Heart left ventricle (tissue), 16 donors: ENCODE measurements around the gene MAGI2. TPM values are rescaled to one million over a fixed set of nuclear protein-coding genes. Genes with fewer than 3 reads are reported as not detected.
A peak's percentile ranks its signal among the peaks of the same experiment; 100 is the strongest.

ENCODE experiments used
- ATAC-seq, 4 donors: fragments of 200-7000 bp; cut with Tn5 transposase; one replicate each; pipeline ENCODE4 v1.9.1; 2020 to 2022; ENCODE audit warnings: moderate library complexity in 4 of 4, mild to moderate bottlenecking in 3 of 4, moderate number of reproducible peaks in 1 of 4
- DNase-seq, 5 donors: peaks; one replicate each; pipeline ENCODE4 v3.0.0-alpha.2; 2020
- H3K27ac ChIP-seq, 12 donors: fragments of 200-600 bp; sonication (generic) in 4 of 12; one replicate each; pipeline versions ENCODE4 v1.5.0 to v1.8.0; 2016 to 2022; ENCODE audit warnings: mild to moderate bottlenecking in 2 of 12
- H3K27me3 ChIP-seq, 9 donors: fragments of 200-600 bp; sonication (generic) in 2 of 9; one replicate each; pipeline versions ENCODE4 v1.5.1 to v1.8.0; 2016 to 2022; ENCODE audit warnings: mild to moderate bottlenecking in 3 of 9
- H3K36me3 ChIP-seq, 9 donors: fragments of 200-600 bp; sonication (generic) in 2 of 9; one replicate each; pipeline versions ENCODE4 v1.5.0 to v1.8.0; 2018 to 2022; ENCODE audit warnings: mild to moderate bottlenecking in 2 of 9
- H3K4me1 ChIP-seq, 12 donors: fragments of 200-600 bp; sonication (generic) in 4 of 12; one replicate each; pipeline versions ENCODE4 v1.5.0 to v1.8.0; 2016 to 2022; ENCODE audit warnings: mild to moderate bottlenecking in 3 of 12
- H3K4me3 ChIP-seq, 12 donors: fragments of 200-600 bp; sonication (generic) in 4 of 12; one replicate each; pipeline versions ENCODE4 v1.5.0 to v1.8.0; 2017 to 2022; ENCODE audit warnings: mild to moderate bottlenecking in 9 of 12, moderate library complexity in 4 of 12
- H3K9me3 ChIP-seq, 12 donors: fragments of 200-600 bp; sonication (generic) in 4 of 12; one replicate each; pipeline versions ENCODE4 v1.5.0 to v1.8.0; 2016 to 2022; ENCODE audit warnings: mild to moderate bottlenecking in 1 of 12
- CTCF ChIP-seq, 12 donors: fragments of 200-600 bp; sonication (generic) in 4 of 12; IDR thresholded peaks; one replicate each; pipeline versions ENCODE4 v1.5.0 to v1.8.0; 2018 to 2022; ENCODE audit warnings: antibody characterized with exemption in 12 of 12, mild to moderate bottlenecking in 5 of 12
- POLR2A ChIP-seq, 2 donors: fragments of 450-650 bp; IDR thresholded peaks; one replicate each; pipeline ENCODE4 v1.6.1; 2017; ENCODE audit warnings: antibody characterized with exemption in 2 of 2, mild to moderate bottlenecking in 2 of 2, moderate library complexity in 2 of 2
- WGBS, 4 donors: extraction: QIAGEN DNeasy Blood & Tissue Kit in 2 of 4; methylation state at CpG; one replicate each; pipeline versions ENCODE4 v1.1.5 to v1.1.7; 2013 to 2018; 5-methylcytosine and 5-hydroxymethylcytosine counted together
- intact Hi-C, 10 donors: fragments of 100-400 bp; cut with DNase I; formaldehyde crosslinking; loops; one replicate each; pipeline versions ENCODE4 v1.11.1 to v1.14.2; 2022
- polyA plus RNA-seq, 2 donors: library from polyadenylated mRNA; stranded (reverse); fragments of 200-250 nt; gene quantifications; one replicate each; pipeline ENCODE4 v1.2.3, GENCODE V29; 2013
- total RNA-seq, 9 donors: library from RNA; depleted of rRNA in 2 of 9; stranded (reverse); fragments of >200 nt in 2 of 9; fragmentation: NEBNext Ultra II Directional in 3 of 9; extraction: Animal tissue kit (Norgen Biotek cat#: 25700) in 3 of 9; gene quantifications; one replicate each; pipeline versions ENCODE4 v1.1.0 to v1.2.4, GENCODE V29; 2016 to 2023
- donor health status: ischemic (EF 13 %, LVEDD 7.1; RV severe dilation, severe dysfunction).
- donor health status: healthy with polysubstance abuse.
- donor health status: DM: no; HTN: yes; CAD: no.
- donor health status: DM: no; HTN: no; CAD: no.
- donor health status: ischemic (EF 25% LVEDD 6.9; RV normal size, moderate dysfunction).
- donor health status: ischemic (EF 25% LVEDD 5.7; RV mildly dilated, moderate dysfunction).
- donor health status: healthy.
- donor health status: DM: yes; HTN: yes; CAD: no.
- donor health status: ischemic (EF 35%, LVEDD 5.7; RV mildly dilated, moderate dysfunction).
- donor health status: nonischemic (EF 11% LVEDD 7.7; RV severe dilation, severe dysfunction).
- donor health status: DM: yes; HTN: yes; CAD: no.
- donor health status: PGD.
- donor health status: ischemic (EF 29% LVEDD 5.4; RV normal size, mild dysfunction).
- donor health status: nonischemic (EF 23%, LVEDD 6.1; RV moderate dilation, normal function).

Gene MAGI2
- total and polyA plus RNA-seq, 11 donors, result 1.1 to 6.8 (median 3.8) TPM

GRCh38 chr7:78864339-78864738 lies 589.1 kb downstream of the MAGI2 start:
- DNase-seq (no peak), ATAC-seq (peak in 2 of 4 donors; percentile 59 to 68)
- peaks cover 0 to 18% (median 2%) of the 10 kb centered on the region in 12 donors for H3K4me1 ChIP-seq
- H3K27ac ChIP-seq, result no peak overlapping the region
- H3K4me3 ChIP-seq, result no peak overlapping the region
- no peaks in the 10 kb centered on the region for H3K27me3 ChIP-seq
- intact Hi-C loops, result no loop called here
- H3K9me3 ChIP-seq, result peaks cover 0 to 8% (median 0%) of the 10 kb centered on the region in 12 donors
- H3K36me3 ChIP-seq, result no peaks in the 10 kb centered on the region
- TF ChIP-seq POLR2A (IDR thresholded peaks at IDR 0.05) (no peak), CTCF (IDR thresholded peaks at IDR 0.05) (no peak)

- no peak for TF ChIP-seq POLR2A (IDR thresholded peaks at IDR 0.05)
- TF ChIP-seq CTCF (IDR thresholded peaks at IDR 0.05), result no peak
- H3K9me3 ChIP-seq, result peaks cover 0 to 8% (median 0%) of the 10 kb centered on the region in 12 donors
- H3K27ac ChIP-seq, result no peak overlapping the region
- intact Hi-C loops, result no loop called here
- ATAC-seq (peak in 3 of 4 donors; percentile 47 to 82 (median 64)), DNase-seq (peak in 1 of 5 donors; percentile 28)
- H3K27me3 ChIP-seq, result no peaks in the 10 kb centered on the region
- H3K4me3 ChIP-seq, result no peak overlapping the region
- peaks cover 0 to 18% (median 2%) of the 10 kb centered on the region in 12 donors for H3K4me1 ChIP-seq
- 12 to 20% (median 12%) methylated on average over 1 of the region's 1 CpG for WGBS, 4 donors
- H3K36me3 ChIP-seq, result no peaks in the 10 kb centered on the region
Observed at GRCh38 chr7:78863281-78863680, 590.2 kb downstream of the MAGI2 start.

GRCh38 chr7:78862411-78862900 lies 591.0 kb downstream of the MAGI2 start:
- intact Hi-C loops, result no loop called here
- H3K36me3 ChIP-seq, result no peaks in the 10 kb centered on the region
- no peaks in the 10 kb centered on the region for H3K9me3 ChIP-seq
- peaks cover 0 to 18% (median 2%) of the 10 kb centered on the region in 12 donors for H3K4me1 ChIP-seq
- TF ChIP-seq POLR2A (IDR thresholded peaks at IDR 0.05) (no peak), CTCF (IDR thresholded peaks at IDR 0.05) (no peak)
- DNase-seq, result no peak
- ATAC-seq, result no peak
- H3K4me3 ChIP-seq, result no peak overlapping the region
- no peaks in the 10 kb centered on the region for H3K27me3 ChIP-seq
- WGBS, 4 donors, result 73 to 86% (median 77%) methylated on average over 3 of the region's 3 CpGs
- H3K27ac ChIP-seq, result no peak overlapping the region

- 83 to 91% (median 85%) methylated on average over 6 of the region's 6 CpGs for WGBS, 4 donors
- TF ChIP-seq POLR2A (IDR thresholded peaks at IDR 0.05) (no peak), CTCF (IDR thresholded peaks at IDR 0.05) (no peak)
- Histone ChIP-seq H3K9me3 (peaks cover 0 to 6% (median 0%) of the 10 kb centered on the region in 12 donors), H3K36me3 (no peaks in the 10 kb centered on the region), H3K4me3 (no peak overlapping the region), H3K27ac (no peak overlapping the region), H3K27me3 (no peaks in the 10 kb centered on the region), H3K4me1 (peaks cover 0 to 7% (median 0%) of the 10 kb centered on the region in 12 donors)
- ATAC-seq, result no peak
- intact Hi-C loops, result no loop called here
- no peak for DNase-seq
Observed at GRCh38 chr7:78852951-78853350, 600.5 kb downstream of the MAGI2 start.
